SK-N-MC (cell line): Measurements from ENCODE around the gene LINS1.

Source experiments
- EZH2 ChIP-seq: fragments of 200-600 bp; sonication (generic); IDR thresholded peaks from one replicate; pipeline ENCODE4 v1.6.1; 2017; ENCODE audit warnings: antibody characterized with exemption
- FOXP2 ChIP-seq: optimal IDR thresholded peaks from 2 replicates; pipeline ENCODE3; 2011; ENCODE audit warnings: mild to moderate bottlenecking, moderate library complexity; ENCODE audit not compliant: insufficient read depth; ENCODE audit errors: extremely low read length, control extremely low read depth
- POLR2AphosphoS5 ChIP-seq: IDR thresholded peaks from 2 replicates; pipeline ENCODE4 v1.6.1; 2012; ENCODE audit warnings: mild to moderate bottlenecking, low read depth, low read length, borderline replicate concordance

DNA sequence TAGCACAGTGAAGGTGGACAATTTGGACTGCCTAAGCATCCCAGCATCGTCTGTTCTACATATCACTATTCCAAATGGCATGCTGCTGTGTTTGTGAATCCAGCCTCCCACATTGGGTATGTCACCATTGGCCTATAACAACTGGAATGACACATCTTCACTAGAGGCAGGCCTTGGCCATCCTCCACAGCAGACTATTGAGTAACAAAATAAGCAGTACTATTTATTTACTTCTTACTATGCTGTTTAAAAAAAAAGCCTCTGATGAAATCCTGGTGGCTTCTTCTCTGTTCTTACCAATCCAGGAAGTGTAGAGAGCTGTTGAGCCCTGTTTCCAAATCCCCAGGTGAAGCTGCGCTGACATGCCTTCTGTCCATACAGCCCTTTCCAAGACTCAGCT is 42.7 kb downstream of the LINS1 start:
- TF ChIP-seq POLR2AphosphoS5 (no peak), EZH2 (no peak), FOXP2 (no peak)
